ENCODE results near the gene IL3RA.

- TF ChIP-seq CTCF (IDR thresholded peaks at IDR 0.05; ENCODE audit: low read length) (no peak), EZH2phosphoT487 (IDR thresholded peaks at IDR 0.05; ENCODE audit: low read length) (no peak)
Observed at GRCh38 chrX:1391370-1391706, 54.8 kb downstream of the IL3RA start.

Measured in MM.1S (cell line).